HFFc6 (cell line): ENCODE results near the gene CNGB1. TPM values are rescaled to one million over a fixed set of nuclear protein-coding genes. Genes with fewer than 3 reads are reported as not detected.

ENCODE experiments used
- DNase-seq: peaks from one replicate; pipeline ENCODE4 v3.0.0-alpha.2; 2018
- H3K27ac Mint-ChIP-seq: 2 replicates; pipeline ENCODE4 v1.8.0; 2020; ENCODE audit warnings: mild to moderate bottlenecking, mixed read lengths
- H3K27me3 Mint-ChIP-seq: 2 replicates; pipeline ENCODE4 v1.8.0; 2021; ENCODE audit warnings: mild to moderate bottlenecking, moderate library complexity, mixed read lengths; ENCODE audit not compliant: insufficient read depth
- H3K36me3 Mint-ChIP-seq: 2 replicates; pipeline ENCODE4 v1.8.0; 2021; ENCODE audit warnings: low read depth, mixed read lengths
- H3K4me1 Mint-ChIP-seq: 2 replicates; pipeline ENCODE4 v1.8.0; 2020; ENCODE audit warnings: low read depth, mixed read lengths
- H3K4me3 Mint-ChIP-seq: 2 replicates; pipeline ENCODE4 v1.8.0; 2020; ENCODE audit warnings: mild to moderate bottlenecking, moderate library complexity, mixed read lengths
- H3K9me3 Mint-ChIP-seq: 2 replicates; pipeline ENCODE4 v1.8.0; 2020; ENCODE audit warnings: mild to moderate bottlenecking, mixed read lengths
- total RNA-seq, 6 experiments: library from RNA; stranded (reverse); fragmentation: NEBNext Ultra II Directional; extraction: Animal tissue kit (Norgen Biotek cat#: 25700); gene quantifications; 2 replicates in 1 of 6; 3 replicates in 5 of 6; pipeline ENCODE4 v1.2.3, GENCODE V29; 2021
- TF ChIP-seq, protein P1 (sequence below): fragments of 200-600 bp; sonication (generic); IDR thresholded peaks from 2 replicates; pipeline ENCODE4 v1.5.0; 2021; ENCODE audit warnings: antibody characterized with exemption, mild to moderate bottlenecking

The CNGB1 gene
- total RNA-seq, 6 experiments from 2014 or later: 0.02 TPM; not detected in 5

DNA sequence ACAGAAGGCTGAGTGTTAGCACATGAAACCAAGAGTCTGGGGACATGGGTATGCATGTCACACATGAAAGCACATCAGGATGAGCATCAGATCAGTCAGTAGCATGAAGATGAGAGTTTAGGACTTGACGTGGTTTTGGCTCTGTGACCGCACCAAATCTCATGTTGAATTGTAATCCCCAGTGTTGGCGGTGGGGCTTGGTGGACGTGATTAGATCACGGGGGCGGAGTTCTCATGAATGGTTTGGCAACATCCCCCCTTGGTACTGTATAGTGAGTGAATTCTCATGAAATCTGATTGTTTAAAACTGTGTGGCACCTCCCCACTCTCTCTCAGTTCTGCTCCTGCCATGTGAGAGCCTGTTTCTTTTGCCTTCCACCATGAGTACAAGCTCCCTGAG is 46.4 kb downstream of the CNGB1 start:
- Mint-ChIP-seq H3K36me3 (no peaks in the 10 kb centered on the region), H3K9me3 (peaks cover 4% of the 10 kb centered on the region; the same call in 1 of the 2 replicates), H3K4me1 (no peaks in the 10 kb centered on the region), H3K27ac (no peak overlapping the region), H3K4me3 (no peak overlapping the region), H3K27me3 (peaks cover 48% of the 10 kb centered on the region)
- DNase-seq: no peak
- TF ChIP-seq, protein P1, sequence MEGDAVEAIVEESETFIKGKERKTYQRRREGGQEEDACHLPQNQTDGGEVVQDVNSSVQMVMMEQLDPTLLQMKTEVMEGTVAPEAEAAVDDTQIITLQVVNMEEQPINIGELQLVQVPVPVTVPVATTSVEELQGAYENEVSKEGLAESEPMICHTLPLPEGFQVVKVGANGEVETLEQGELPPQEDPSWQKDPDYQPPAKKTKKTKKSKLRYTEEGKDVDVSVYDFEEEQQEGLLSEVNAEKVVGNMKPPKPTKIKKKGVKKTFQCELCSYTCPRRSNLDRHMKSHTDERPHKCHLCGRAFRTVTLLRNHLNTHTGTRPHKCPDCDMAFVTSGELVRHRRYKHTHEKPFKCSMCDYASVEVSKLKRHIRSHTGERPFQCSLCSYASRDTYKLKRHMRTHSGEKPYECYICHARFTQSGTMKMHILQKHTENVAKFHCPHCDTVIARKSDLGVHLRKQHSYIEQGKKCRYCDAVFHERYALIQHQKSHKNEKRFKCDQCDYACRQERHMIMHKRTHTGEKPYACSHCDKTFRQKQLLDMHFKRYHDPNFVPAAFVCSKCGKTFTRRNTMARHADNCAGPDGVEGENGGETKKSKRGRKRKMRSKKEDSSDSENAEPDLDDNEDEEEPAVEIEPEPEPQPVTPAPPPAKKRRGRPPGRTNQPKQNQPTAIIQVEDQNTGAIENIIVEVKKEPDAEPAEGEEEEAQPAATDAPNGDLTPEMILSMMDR: no peak

DNA sequence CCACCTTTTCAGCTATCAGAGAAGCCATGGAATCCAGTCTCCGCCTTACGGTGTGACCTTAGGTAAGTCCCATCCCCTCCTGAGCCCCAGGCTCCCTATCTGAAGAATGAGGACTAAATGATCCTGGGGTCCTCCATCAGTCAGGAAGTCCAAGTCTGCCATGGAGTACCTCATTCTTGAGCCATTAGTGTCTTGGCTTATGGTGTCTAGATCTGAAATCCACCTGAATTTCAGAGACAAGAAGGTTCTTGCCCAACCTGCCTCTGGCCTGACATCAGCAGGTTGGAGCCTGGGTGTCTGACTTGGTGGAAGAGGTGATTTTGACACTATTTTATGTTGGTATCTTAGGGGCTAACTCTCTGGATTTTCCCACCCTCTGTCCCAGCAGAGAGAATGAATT is 47.1 kb downstream of the CNGB1 start:
- TF ChIP-seq, protein P1: no peak
- DNase-seq: no peak
- Mint-ChIP-seq H3K4me1 (no peaks in the 10 kb centered on the region), H3K4me3 (no peak overlapping the region), H3K36me3 (no peaks in the 10 kb centered on the region), H3K27ac (no peak overlapping the region), H3K27me3 (peaks cover 48% of the 10 kb centered on the region), H3K9me3 (peaks cover 5% of the 10 kb centered on the region; the same call in 1 of the 2 replicates)

DNA sequence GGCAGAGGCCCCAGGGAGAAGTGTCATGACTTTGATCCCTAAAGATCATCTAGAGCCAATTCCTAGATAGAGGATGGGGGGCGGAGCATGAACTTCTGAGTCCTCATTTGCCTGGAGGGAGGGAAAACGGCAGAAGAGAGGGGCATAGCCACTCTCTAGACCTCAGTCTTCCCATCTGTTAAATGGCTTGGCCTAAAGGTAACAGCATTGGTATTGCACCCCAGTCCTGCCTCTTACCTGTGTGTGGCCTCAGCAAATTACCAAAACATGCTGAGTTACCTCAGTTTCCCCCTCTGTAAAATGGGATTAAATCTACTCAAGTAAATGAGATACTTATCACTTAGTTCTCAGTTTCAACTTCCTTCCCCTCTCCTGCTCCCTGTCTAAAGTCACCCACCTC is 47.5 kb downstream of the CNGB1 start:
- peaks cover 5% of the 10 kb centered on the region; the same call in 1 of the 2 replicates for H3K9me3 Mint-ChIP-seq
- H3K27ac Mint-ChIP-seq: no peak overlapping the region
- H3K36me3 Mint-ChIP-seq: no peaks in the 10 kb centered on the region
- no peak for DNase-seq
- H3K4me3 Mint-ChIP-seq: no peak overlapping the region
- H3K27me3 Mint-ChIP-seq: peaks cover 44% of the 10 kb centered on the region
- TF ChIP-seq, protein P1: no peak
- no peaks in the 10 kb centered on the region for H3K4me1 Mint-ChIP-seq

DNA sequence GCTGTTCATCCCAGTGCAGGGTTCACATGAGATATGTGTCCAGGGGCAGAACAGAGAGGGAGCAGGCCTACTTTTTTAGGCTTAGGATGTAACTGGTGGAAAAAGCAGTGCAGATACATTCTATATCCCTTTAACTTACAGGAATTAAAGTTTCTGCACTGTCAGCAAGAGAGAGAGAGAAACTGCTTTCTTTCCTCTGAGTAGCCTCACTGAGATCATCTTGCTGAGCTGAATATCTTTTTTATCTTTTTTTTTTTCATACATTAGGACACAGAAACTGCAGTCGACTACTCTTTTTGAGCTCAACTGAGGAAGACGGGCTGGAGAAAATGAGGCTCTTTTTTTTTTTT is 50.1 kb downstream of the CNGB1 start:
- no peak overlapping the region for H3K4me3 Mint-ChIP-seq
- peaks cover 5% of the 10 kb centered on the region; the same call in 1 of the 2 replicates for H3K9me3 Mint-ChIP-seq
- H3K27ac Mint-ChIP-seq: no peak overlapping the region

DNA sequence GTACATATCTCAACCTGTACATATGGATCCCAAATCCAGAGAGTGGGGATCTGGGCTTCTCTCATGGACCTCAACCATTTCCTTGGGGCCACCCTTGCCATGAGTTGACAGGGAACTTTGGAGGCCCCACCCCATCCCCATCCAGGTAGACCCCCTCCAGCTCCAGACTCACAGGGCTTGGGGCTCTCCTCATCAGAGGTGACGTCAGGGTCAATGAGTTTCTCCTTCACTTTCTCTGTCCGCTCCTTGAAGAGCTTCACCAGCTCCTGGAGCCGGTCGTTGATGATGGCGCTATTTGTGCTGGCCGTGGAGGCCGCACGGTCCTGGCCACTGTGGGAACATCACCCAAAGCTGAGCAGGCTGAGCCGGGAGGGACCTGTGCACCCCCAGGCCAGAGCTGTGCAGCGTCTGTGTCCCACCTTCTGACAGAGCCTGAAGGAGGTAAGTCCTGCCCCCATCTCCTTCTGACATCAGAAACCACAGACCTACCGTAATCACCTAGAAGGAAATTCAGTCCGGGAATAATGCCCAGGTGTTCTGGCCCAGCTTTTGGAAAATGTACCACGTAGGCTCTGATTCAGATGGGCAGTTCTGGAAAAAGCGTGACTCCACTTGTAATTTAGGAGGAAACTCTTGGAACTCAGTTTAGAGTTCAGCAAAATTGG is 50.6 kb downstream of the CNGB1 start:
- peaks cover 5% of the 10 kb centered on the region; the same call in 1 of the 2 replicates for H3K9me3 Mint-ChIP-seq
- H3K27ac Mint-ChIP-seq: no peak overlapping the region
- TF ChIP-seq, protein P1: no peak
- H3K27me3 Mint-ChIP-seq: peaks cover 29% of the 10 kb centered on the region
- H3K4me3 Mint-ChIP-seq: no peak overlapping the region
- H3K36me3 Mint-ChIP-seq: no peaks in the 10 kb centered on the region
- no peaks in the 10 kb centered on the region for H3K4me1 Mint-ChIP-seq
- no peak for DNase-seq

More for the DNA sequence above, 50.1 kb downstream of the CNGB1 start:
- TF ChIP-seq, protein P1: no peak
- peaks cover 33% of the 10 kb centered on the region for H3K27me3 Mint-ChIP-seq
- no peak for DNase-seq
- no peaks in the 10 kb centered on the region for H3K36me3 Mint-ChIP-seq
- H3K4me1 Mint-ChIP-seq: no peaks in the 10 kb centered on the region
